ENCODE measurements around the gene ADCY1. TPM values are rescaled to one million over a fixed set of nuclear protein-coding genes. Genes with fewer than 3 reads are reported as not detected.
A peak's percentile ranks its signal among the peaks of the same experiment; 100 is the strongest.

The ADCY1 gene
- total RNA-seq, 1 donor from 2014 or later = 9.4 TPM

DNA sequence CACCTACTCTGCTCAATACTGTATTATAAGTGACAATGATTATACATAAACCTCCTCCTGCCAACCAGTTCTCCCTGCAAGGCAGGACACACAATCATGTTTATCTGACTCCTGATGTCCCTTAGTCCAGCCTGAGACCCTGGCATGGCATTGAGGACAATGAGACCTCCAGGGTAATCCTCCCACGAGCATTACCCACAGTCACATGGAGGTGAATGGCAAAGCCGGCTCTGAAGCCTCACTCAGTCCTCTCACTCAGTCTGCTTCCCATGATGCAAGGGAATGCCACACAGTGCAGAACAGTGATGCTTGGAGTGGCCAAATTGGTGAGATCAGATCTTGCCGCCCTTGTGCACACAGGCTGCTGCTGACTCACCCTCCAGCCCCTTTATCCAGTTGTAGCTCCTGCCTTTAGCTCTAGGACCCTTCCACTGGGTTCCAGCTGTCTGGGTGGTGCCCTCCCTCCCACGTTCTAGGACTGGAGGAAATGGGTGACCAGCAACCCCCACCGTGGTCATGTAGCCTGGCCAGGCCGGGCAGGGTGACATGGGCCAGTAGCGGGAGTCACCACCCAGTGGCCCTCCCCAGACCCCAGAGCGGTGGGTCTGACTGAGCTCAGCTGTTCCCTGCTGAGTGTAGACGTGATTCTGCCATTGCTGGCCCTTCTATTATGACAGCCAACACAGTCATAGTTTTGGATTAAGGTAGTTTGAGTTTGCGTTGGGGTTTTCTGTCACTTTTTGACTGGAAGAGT is 5.5 kb upstream of the ADCY1 start:
- no peaks in the 10 kb centered on the region for H3K36me3 Mint-ChIP-seq (ENCODE audit: low read depth)
- no peaks in the 10 kb centered on the region for H3K9me3 Mint-ChIP-seq
- DNase-seq (ENCODE audit: low spot score) = no peak
- no peak overlapping the region for H3K4me3 Mint-ChIP-seq (ENCODE audit: low read depth)
- peaks cover 26% of the 10 kb centered on the region for H3K27me3 Mint-ChIP-seq (ENCODE audit: low read depth)
- intact Hi-C loops (cut with micrococcal nuclease) = no loop called here
- no peak overlapping the region for H3K27ac Mint-ChIP-seq
- no peaks in the 10 kb centered on the region for H3K4me1 Mint-ChIP-seq (ENCODE audit: low read depth)

DNA sequence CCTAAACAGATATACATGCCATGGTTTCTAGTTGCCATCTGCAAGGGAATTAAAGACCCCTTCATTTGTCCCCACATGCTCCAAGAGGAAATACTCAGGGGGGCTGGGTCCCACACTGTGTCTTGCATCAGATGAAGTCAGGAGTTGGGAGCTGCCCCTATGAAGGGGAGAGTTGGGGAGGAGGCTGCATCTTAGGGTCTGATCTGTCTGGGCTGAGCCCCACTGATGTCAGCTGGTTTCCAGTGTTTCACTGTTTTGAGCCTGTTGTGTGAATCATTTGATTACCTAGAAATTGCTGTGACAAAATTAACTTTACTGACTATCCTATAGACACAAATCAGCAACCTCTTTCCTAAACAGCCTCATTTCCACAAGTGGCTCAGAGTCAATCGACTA is 4.9 kb upstream of the ADCY1 start:
- Mint-ChIP-seq H3K27ac (no peak overlapping the region), H3K9me3 (no peaks in the 10 kb centered on the region), H3K4me3 (ENCODE audit: low read depth) (no peak overlapping the region), H3K36me3 (ENCODE audit: low read depth) (no peaks in the 10 kb centered on the region), H3K4me1 (ENCODE audit: low read depth) (no peaks in the 10 kb centered on the region), H3K27me3 (ENCODE audit: low read depth) (peaks cover 28% of the 10 kb centered on the region)
- intact Hi-C loops (cut with micrococcal nuclease) = no loop called here
- no peak for DNase-seq (ENCODE audit: low spot score)

DNA sequence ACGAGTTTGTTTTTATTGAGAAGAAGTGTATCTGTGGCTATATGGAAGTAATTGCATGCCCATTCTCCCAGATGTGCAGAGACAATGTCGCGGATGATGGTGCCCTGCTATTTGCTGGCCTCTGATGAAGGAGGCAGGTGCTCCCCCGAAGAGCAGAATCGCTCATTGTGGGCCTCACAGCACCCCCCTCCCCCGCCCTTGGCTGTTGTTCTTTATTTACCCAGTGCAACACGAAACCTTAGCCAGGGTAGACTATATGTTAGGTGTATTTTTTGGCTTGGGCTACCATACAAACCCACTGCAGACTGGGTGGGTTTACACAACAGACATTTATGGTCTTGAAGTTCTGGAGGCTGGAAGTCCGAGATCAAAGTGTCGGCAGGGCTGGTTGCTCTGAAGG is 3.4 kb upstream of the ADCY1 start:
- intact Hi-C loops (cut with micrococcal nuclease) = no loop called here
- Mint-ChIP-seq H3K27me3 (ENCODE audit: low read depth) (peaks cover 37% of the 10 kb centered on the region), H3K4me3 (ENCODE audit: low read depth) (no peak overlapping the region), H3K9me3 (no peaks in the 10 kb centered on the region), H3K36me3 (ENCODE audit: low read depth) (no peaks in the 10 kb centered on the region), H3K27ac (no peak overlapping the region), H3K4me1 (ENCODE audit: low read depth) (no peaks in the 10 kb centered on the region)
- no peak for DNase-seq (ENCODE audit: low spot score)

DNA sequence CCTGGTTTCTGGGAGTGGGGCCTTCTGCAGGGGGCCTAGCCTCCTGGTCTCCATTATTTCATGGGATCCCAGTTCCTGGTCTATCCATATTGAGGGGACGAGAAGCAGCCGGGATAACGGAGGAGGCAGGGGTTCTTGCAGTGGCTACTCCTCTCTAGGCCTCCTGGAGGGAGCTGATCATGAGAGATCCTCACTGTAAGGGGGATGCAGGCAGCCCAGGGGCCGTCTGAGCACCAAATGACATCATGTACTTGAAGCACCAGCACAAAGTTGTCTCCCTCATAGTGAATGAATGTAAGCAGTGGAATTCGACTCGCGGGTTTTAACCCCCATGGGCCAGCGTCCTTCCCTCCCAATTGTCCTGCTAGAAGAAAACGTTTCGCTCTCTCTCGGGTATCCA is 964 bp upstream of the ADCY1 start:
- Mint-ChIP-seq H3K4me1 (ENCODE audit: low read depth) (no peaks in the 10 kb centered on the region), H3K4me3 (ENCODE audit: low read depth) (peak overlapping the region; percentile 58), H3K27ac (no peak overlapping the region), H3K9me3 (no peaks in the 10 kb centered on the region), H3K36me3 (ENCODE audit: low read depth) (no peaks in the 10 kb centered on the region), H3K27me3 (ENCODE audit: low read depth) (peaks cover 46% of the 10 kb centered on the region)
- intact Hi-C loops (cut with micrococcal nuclease) = no loop called here
- DNase-seq (ENCODE audit: low spot score) = no peak

DNA sequence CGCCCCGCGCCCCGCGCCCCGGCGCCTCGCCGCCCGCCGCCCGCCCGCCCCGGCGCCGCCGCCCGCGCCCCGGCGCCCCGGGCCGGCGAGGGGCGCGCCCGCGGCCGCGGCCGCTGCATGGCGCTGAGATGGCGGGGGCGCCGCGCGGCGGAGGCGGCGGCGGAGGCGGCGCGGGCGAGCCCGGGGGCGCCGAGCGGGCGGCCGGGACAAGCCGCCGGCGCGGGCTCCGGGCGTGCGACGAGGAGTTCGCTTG is 174 bp downstream of the ADCY1 start:
- no peak for DNase-seq (ENCODE audit: low spot score)
- no peaks in the 10 kb centered on the region for H3K36me3 Mint-ChIP-seq (ENCODE audit: low read depth)
- H3K4me1 Mint-ChIP-seq (ENCODE audit: low read depth) = no peaks in the 10 kb centered on the region
- H3K27me3 Mint-ChIP-seq (ENCODE audit: low read depth) = peaks cover 46% of the 10 kb centered on the region
- intact Hi-C loops (cut with micrococcal nuclease) = no loop called here
- H3K9me3 Mint-ChIP-seq = no peaks in the 10 kb centered on the region
- no peak overlapping the region for H3K4me3 Mint-ChIP-seq (ENCODE audit: low read depth)
- H3K27ac Mint-ChIP-seq = no peak overlapping the region

DNA sequence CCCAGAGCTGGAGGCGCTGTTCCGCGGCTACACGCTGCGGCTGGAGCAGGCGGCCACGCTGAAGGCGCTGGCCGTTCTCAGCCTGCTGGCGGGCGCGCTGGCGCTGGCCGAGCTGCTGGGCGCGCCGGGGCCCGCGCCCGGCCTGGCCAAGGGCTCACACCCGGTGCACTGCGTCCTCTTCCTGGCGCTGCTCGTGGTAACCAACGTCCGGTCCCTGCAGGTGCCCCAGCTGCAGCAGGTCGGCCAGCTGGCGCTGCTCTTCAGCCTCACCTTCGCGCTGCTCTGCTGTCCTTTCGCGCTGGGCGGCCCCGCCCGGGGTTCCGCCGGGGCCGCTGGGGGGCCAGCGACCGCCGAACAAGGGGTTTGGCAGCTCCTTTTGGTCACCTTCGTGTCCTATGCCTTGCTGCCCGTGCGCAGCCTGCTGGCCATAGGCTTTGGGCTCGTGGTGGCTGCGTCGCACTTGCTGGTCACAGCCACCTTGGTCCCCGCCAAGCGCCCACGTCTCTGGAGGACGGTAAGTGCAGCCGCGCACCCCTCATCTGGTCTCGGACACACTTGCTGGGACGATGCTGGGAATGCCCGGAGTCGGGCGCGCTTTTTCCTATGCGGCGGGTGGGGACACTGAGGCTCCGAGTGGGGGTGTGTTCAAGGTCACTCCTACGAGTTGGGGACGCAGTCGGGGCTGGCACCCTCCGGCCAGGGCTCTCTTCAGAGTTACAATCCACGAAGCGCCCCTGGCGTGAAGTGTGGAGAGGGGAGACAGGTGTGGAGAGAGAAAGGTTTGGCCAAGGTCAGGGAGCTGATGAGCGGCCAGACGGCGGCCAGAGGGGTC is 717 bp downstream of the ADCY1 start:
- H3K4me3 Mint-ChIP-seq (ENCODE audit: low read depth) = peak overlapping the region; percentile 53
- DNase-seq (ENCODE audit: low spot score) = no peak
- H3K27me3 Mint-ChIP-seq (ENCODE audit: low read depth) = peaks cover 46% of the 10 kb centered on the region
- intact Hi-C loops (cut with micrococcal nuclease) = no loop called here
- no peak overlapping the region for H3K27ac Mint-ChIP-seq
- H3K9me3 Mint-ChIP-seq = no peaks in the 10 kb centered on the region
- no peaks in the 10 kb centered on the region for H3K4me1 Mint-ChIP-seq (ENCODE audit: low read depth)
- no peaks in the 10 kb centered on the region for H3K36me3 Mint-ChIP-seq (ENCODE audit: low read depth)

DNA sequence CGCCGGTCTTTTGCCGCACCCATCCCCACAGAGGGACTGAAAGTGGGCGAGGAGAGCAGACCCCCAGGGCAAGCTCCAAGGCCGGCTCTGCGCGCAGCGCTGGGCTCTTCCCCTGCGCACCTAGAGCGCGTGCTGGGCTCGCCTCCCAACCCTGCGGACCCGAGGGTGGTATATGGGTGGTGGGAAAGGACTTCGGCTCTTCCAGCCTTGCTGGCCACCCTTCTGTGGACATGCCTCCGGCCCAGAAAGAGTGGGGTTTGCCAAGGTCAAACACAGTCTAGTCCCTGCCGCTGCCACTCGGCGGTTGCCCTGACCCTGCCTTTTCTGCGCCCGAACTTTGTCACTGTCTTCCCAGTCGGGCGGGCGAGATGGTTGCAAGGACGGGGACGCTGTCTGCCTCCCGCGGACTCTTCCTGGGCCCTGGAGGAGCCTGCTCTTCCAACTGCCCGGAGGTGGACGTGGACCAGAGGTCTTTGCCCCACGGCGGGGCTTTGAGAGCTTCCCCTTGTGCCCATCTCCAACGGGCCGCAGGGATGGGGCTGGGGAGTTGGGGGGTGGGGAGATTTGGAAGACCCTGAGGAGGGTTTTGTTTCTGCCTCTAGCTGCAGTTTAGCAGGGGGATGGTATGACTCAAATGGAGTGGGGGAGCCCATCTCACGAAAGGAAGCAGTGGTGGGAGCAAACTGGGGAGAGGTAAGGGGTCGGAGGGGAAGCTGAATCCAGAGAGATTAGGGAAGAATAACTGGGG is 1.5 kb downstream of the ADCY1 start:
- peaks cover 44% of the 10 kb centered on the region for H3K27me3 Mint-ChIP-seq (ENCODE audit: low read depth)
- H3K9me3 Mint-ChIP-seq = no peaks in the 10 kb centered on the region
- H3K36me3 Mint-ChIP-seq (ENCODE audit: low read depth) = no peaks in the 10 kb centered on the region
- H3K27ac Mint-ChIP-seq = no peak overlapping the region
- H3K4me1 Mint-ChIP-seq (ENCODE audit: low read depth) = no peaks in the 10 kb centered on the region
- no peak for DNase-seq (ENCODE audit: low spot score)
- peak overlapping the region; percentile 53 for H3K4me3 Mint-ChIP-seq (ENCODE audit: low read depth)
- intact Hi-C loops (cut with micrococcal nuclease) = no loop called here

DNA sequence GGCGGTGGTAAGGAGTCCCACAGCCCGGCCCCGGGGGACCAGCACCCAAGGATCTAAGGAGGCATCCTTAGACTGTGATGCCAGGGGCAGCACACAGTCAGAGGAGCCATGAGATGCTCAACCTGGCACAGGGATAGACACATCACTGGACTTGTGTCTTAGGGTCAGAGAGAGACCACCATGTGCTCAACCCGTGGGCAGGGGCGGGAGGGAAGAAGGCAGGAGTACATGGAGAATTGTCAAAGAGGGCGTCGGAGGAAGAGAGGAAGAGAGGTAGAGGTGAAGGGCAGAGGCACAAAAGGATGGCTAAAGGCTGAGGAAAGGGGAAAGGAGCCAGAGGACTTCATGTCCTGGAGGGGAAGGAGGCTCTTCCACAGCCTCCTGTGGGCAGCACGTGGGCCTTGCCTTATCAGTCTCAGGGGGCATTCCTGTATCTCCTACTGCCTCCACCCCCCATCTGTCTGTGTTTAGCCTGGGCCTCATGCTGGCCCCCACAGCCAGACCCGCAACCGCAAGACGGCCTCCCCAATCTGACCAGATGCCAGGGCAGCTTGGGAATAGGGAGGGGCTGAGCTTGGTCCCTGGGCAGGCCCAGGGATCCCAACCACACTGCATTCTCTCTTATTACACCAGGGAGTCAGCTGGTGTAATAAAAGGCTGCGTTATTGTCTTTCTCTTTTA is 2.2 kb downstream of the ADCY1 start:
- DNase-seq (ENCODE audit: low spot score) = no peak
- no peaks in the 10 kb centered on the region for H3K36me3 Mint-ChIP-seq (ENCODE audit: low read depth)
- H3K4me3 Mint-ChIP-seq (ENCODE audit: low read depth) = peak overlapping the region; percentile 52
- no peaks in the 10 kb centered on the region for H3K9me3 Mint-ChIP-seq
- no peaks in the 10 kb centered on the region for H3K4me1 Mint-ChIP-seq (ENCODE audit: low read depth)
- no peak overlapping the region for H3K27ac Mint-ChIP-seq
- H3K27me3 Mint-ChIP-seq (ENCODE audit: low read depth) = peaks cover 44% of the 10 kb centered on the region
- intact Hi-C loops (cut with micrococcal nuclease) = no loop called here

DNA sequence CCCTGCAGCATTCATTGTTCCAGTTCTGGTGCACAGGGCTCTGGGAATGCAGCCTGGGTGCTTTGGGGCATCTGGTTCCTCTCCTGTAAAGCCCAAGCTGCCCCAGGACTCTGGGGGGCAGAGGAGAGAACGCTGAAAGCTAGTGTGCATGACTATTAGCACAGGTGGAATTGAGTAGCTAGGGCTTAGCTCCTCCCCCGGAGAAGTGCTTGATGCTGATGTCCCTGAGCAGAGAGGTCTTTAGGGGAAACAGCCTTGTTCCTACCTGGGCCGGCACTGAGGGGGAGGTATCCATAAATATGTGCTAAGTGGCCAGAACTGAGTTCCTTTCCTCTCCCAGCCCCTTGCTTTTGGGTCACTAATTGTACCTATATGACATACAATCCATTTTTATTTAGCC is 3.9 kb downstream of the ADCY1 start:
- H3K27ac Mint-ChIP-seq = no peak overlapping the region
- H3K36me3 Mint-ChIP-seq (ENCODE audit: low read depth) = no peaks in the 10 kb centered on the region
- H3K27me3 Mint-ChIP-seq (ENCODE audit: low read depth) = peaks cover 28% of the 10 kb centered on the region
- no peak for DNase-seq (ENCODE audit: low spot score)
- no peaks in the 10 kb centered on the region for H3K4me1 Mint-ChIP-seq (ENCODE audit: low read depth)
- no peak overlapping the region for H3K4me3 Mint-ChIP-seq (ENCODE audit: low read depth)
- intact Hi-C loops (cut with micrococcal nuclease) = no loop called here
- no peaks in the 10 kb centered on the region for H3K9me3 Mint-ChIP-seq

DNA sequence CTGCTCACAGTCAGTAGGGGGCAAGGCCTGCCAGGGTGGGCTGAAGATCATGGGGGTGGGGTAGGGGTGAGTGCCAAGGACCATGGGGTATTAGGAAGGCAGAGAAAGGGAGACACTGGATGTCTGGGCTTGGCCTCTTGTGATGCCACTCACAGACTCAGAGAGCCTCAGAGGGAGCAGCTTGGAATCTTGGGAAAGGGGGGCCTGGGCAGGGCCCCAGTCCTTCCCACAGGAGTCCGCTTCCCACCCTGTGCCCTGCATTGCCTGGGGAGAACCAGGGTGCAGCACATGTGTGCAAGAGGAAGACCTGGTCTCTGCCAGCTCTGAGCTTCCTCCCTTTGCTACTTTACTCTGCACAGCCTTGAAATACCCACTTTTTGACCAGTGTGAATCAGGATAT is 4.3 kb downstream of the ADCY1 start:
- Mint-ChIP-seq H3K27ac (no peak overlapping the region), H3K4me1 (ENCODE audit: low read depth) (no peaks in the 10 kb centered on the region), H3K9me3 (no peaks in the 10 kb centered on the region), H3K27me3 (ENCODE audit: low read depth) (peaks cover 23% of the 10 kb centered on the region), H3K36me3 (ENCODE audit: low read depth) (no peaks in the 10 kb centered on the region), H3K4me3 (ENCODE audit: low read depth) (no peak overlapping the region)
- DNase-seq (ENCODE audit: low spot score) = no peak
- intact Hi-C loops (cut with micrococcal nuclease) = no loop called here

DNA sequence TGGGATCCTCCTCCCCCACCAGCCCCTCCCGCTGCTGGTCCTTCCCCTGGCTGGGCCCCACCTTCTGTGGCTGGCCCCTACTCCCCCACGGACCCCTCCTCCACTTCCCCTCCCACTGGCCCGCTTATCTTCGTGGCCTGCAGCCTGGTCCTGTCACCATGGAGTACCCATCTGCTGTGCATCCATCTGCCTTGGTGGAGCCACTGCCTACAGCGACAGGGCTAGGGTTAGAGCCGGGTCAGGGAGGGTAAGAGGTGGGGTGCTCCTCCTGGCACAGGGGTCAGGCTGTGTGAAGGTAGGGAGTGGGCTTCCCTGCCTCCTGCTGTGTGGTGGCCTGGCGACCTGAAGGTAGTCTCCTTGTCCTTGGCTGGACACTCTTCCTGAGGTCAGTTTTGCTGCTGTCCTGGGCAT is 5.2 kb downstream of the ADCY1 start:
- no peaks in the 10 kb centered on the region for H3K4me1 Mint-ChIP-seq (ENCODE audit: low read depth)
- DNase-seq (ENCODE audit: low spot score) = no peak
- no peaks in the 10 kb centered on the region for H3K36me3 Mint-ChIP-seq (ENCODE audit: low read depth)
- no peak overlapping the region for H3K27ac Mint-ChIP-seq
- H3K4me3 Mint-ChIP-seq (ENCODE audit: low read depth) = no peak overlapping the region
- H3K27me3 Mint-ChIP-seq (ENCODE audit: low read depth) = peaks cover 18% of the 10 kb centered on the region
- H3K9me3 Mint-ChIP-seq = no peaks in the 10 kb centered on the region
- intact Hi-C loops (cut with micrococcal nuclease) = no loop called here

DNA sequence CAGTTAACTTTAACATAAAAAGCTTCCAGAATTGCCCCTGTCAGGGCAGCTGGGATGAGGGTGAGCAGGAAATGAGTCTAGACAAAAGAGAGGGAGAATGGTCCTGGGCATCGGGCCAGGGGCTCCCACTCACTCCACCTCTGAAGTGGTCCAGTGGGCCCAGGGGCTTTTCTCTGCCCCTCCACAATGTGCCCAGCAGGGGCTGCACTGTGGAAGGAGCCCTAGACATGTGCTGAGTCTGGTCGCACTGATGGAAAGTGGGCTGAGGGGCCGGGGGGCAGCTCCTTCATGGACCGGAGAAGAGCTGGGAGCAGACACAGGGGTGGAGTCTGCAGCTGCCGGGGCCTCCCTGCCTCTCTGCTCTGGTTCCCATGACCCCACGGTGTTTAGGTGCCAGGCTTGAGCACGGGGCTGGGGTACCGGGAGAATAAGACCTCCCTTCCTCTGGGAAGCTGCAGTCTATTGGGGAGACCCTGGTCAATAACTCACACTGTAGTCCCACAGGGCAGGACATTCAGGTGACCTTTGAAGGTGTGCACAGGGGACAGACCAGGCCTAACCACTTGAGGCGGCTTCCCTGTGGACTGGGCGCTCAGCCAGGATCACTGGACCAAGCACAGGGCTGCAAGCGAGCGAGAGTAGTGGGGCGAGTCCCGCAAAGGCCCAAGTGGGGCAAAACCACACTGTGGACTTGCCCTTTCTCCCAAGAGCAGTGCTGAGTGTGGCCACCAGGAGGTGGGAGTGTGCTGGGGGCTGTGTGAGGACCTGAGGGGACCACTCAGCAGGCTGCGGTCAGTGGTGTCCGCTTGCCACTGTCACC is 6.1 kb downstream of the ADCY1 start:
- Mint-ChIP-seq H3K27ac (no peak overlapping the region), H3K9me3 (no peaks in the 10 kb centered on the region), H3K27me3 (ENCODE audit: low read depth) (peaks cover 15% of the 10 kb centered on the region), H3K4me1 (ENCODE audit: low read depth) (no peaks in the 10 kb centered on the region), H3K36me3 (ENCODE audit: low read depth) (no peaks in the 10 kb centered on the region), H3K4me3 (ENCODE audit: low read depth) (no peak overlapping the region)
- DNase-seq (ENCODE audit: low spot score) = no peak
- intact Hi-C loops (cut with micrococcal nuclease) = no loop called here

All from activated T-helper 2 cell treated with anti-CD3 and anti-CD28 coated beads, Interferon-gamma antibody, Interleukin-2, Interleukin-4, amounts not matched to agents 10 μg/mL and 5 μg/mL and 100 μg/mL, durations not matched to agents 14 hours and 24 hours and 36 hours (primary cell).